ENCODE data around the gene SSTR5.

Gene SSTR5

GRCh38 chr16:1040346-1040745, 32.2 kb upstream of the SSTR5 start:
- no peak for DNase-seq

- DNase-seq, result no peak
These were observed 30.4 kb upstream of the SSTR5 start for GRCh38 chr16:1042049-1042744.

- no peak for DNase-seq
These were observed 29.7 kb upstream of the SSTR5 start for GRCh38 chr16:1042866-1043265.

- no peak for DNase-seq
These were observed 28.6 kb upstream of the SSTR5 start for GRCh38 chr16:1043881-1044451.

- DNase-seq, result no peak
These were observed 27.9 kb upstream of the SSTR5 start for GRCh38 chr16:1044460-1045309.

GRCh38 chr16:1045310-1045992, 27.1 kb upstream of the SSTR5 start:
- DNase-seq, result no peak

GRCh38 chr16:1045993-1046911, 26.3 kb upstream of the SSTR5 start:
- no peak for DNase-seq

- DNase-seq, result no peak
These were observed 25.4 kb upstream of the SSTR5 start for GRCh38 chr16:1047123-1047522.

- no peak for DNase-seq
These were observed 24.7 kb upstream of the SSTR5 start for GRCh38 chr16:1047801-1048200.

- DNase-seq, result no peak
These were observed 24.0 kb upstream of the SSTR5 start for GRCh38 chr16:1048442-1049112.

- no peak for DNase-seq
These were observed 23.2 kb upstream of the SSTR5 start for GRCh38 chr16:1049113-1049975.

- DNase-seq, result no peak
These were observed 22.6 kb upstream of the SSTR5 start for GRCh38 chr16:1049976-1050247.

- DNase-seq, result no peak
These were observed 22.0 kb upstream of the SSTR5 start for GRCh38 chr16:1050516-1050915.

GRCh38 chr16:1050921-1051320, 21.6 kb upstream of the SSTR5 start:
- no peak for DNase-seq

GRCh38 chr16:1051446-1051845, 21.1 kb upstream of the SSTR5 start:
- DNase-seq, result no peak

GRCh38 chr16:1052721-1053120, 19.8 kb upstream of the SSTR5 start:
- no peak for DNase-seq

- DNase-seq, result no peak
These were observed 19.4 kb upstream of the SSTR5 start for GRCh38 chr16:1053121-1053521.

GRCh38 chr16:1053700-1054368, 18.7 kb upstream of the SSTR5 start:
- no peak for DNase-seq

GRCh38 chr16:1054660-1055556, 17.6 kb upstream of the SSTR5 start:
- no peak for DNase-seq
